Measurements from ENCODE around the gene STRAP. TPM values are rescaled to one million over a fixed set of nuclear protein-coding genes. Genes with fewer than 3 reads are reported as not detected.
"Not testable (repeated sequence)": the region's sequence is repeated elsewhere in the genome, so short reads cannot be mapped to it uniquely, and the experiment has no call there.

Gene STRAP
- total RNA-seq, 1 donor: 69.5 TPM

DNA sequence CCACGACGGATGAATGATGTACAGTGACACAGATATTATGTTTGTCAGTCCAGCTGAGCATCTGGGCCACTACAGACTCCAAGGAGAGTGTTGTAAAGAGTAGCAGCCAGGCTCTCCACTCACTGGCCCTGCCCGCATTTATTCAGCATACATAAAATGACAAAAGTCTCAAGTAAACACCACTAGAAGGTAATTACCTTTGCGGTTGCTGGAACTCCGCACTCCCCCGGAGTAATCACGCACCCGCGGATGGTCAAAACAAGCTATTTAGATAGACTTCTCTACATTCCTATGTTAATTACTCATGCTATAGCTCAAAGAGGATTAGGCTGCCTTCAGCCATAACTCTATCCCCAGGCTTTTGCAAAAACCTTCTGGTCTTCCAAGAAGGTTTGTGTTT is 18.8 kb upstream of the STRAP start:
- TF ChIP-seq, protein P1, sequence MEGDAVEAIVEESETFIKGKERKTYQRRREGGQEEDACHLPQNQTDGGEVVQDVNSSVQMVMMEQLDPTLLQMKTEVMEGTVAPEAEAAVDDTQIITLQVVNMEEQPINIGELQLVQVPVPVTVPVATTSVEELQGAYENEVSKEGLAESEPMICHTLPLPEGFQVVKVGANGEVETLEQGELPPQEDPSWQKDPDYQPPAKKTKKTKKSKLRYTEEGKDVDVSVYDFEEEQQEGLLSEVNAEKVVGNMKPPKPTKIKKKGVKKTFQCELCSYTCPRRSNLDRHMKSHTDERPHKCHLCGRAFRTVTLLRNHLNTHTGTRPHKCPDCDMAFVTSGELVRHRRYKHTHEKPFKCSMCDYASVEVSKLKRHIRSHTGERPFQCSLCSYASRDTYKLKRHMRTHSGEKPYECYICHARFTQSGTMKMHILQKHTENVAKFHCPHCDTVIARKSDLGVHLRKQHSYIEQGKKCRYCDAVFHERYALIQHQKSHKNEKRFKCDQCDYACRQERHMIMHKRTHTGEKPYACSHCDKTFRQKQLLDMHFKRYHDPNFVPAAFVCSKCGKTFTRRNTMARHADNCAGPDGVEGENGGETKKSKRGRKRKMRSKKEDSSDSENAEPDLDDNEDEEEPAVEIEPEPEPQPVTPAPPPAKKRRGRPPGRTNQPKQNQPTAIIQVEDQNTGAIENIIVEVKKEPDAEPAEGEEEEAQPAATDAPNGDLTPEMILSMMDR (IDR thresholded peaks at IDR 0.05; ENCODE audit: extremely low read depth, low read depth, low read length): no peak
- no peak for DNase-seq (ENCODE audit: insufficient read length, low spot score, missing footprints)
- no peaks in the 10 kb centered on the region for H4K20me1 ChIP-seq (ENCODE audit: insufficient read depth, low read length)
- no peak overlapping the region for H3K4me3 ChIP-seq (ENCODE audit: insufficient read depth, low read length)
- no peaks in the 10 kb centered on the region for H3K27me3 ChIP-seq (ENCODE audit: insufficient read depth, low read length)
- H3K9me3 ChIP-seq (ENCODE audit: low read depth, low read length): no peaks in the 10 kb centered on the region
- H3K4me1 ChIP-seq (ENCODE audit: insufficient read depth, low read length): peaks cover 12% of the 10 kb centered on the region
- H2AFZ ChIP-seq (ENCODE audit: low read length): no peak overlapping the region
- no peaks in the 10 kb centered on the region for H3K36me3 ChIP-seq (ENCODE audit: insufficient read depth, low read length)
- no peak overlapping the region for H3K27ac ChIP-seq (ENCODE audit: low read depth, low read length)
- H3K4me2 ChIP-seq (ENCODE audit: insufficient read depth, low read length): no peak overlapping the region
- H3K79me2 ChIP-seq (ENCODE audit: insufficient read depth, low read length): no peaks in the 10 kb centered on the region

GRCh38 chr12:15863984-15864383 is 18.2 kb upstream of the STRAP start:
- H4K20me1 ChIP-seq (ENCODE audit: insufficient read depth, low read length): no peaks in the 10 kb centered on the region
- no peaks in the 10 kb centered on the region for H3K9me3 ChIP-seq (ENCODE audit: low read depth, low read length)
- no peak overlapping the region for H2AFZ ChIP-seq (ENCODE audit: low read length)
- TF ChIP-seq, protein P1 (IDR thresholded peaks at IDR 0.05; ENCODE audit: extremely low read depth, low read depth, low read length): no peak
- no peak overlapping the region for H3K4me3 ChIP-seq (ENCODE audit: insufficient read depth, low read length)
- no peak overlapping the region for H3K27ac ChIP-seq (ENCODE audit: low read depth, low read length)
- no peaks in the 10 kb centered on the region for H3K79me2 ChIP-seq (ENCODE audit: insufficient read depth, low read length)
- no peak for DNase-seq (ENCODE audit: insufficient read length, low spot score, missing footprints)
- H3K27me3 ChIP-seq (ENCODE audit: insufficient read depth, low read length): no peaks in the 10 kb centered on the region
- no peaks in the 10 kb centered on the region for H3K36me3 ChIP-seq (ENCODE audit: insufficient read depth, low read length)
- no peak overlapping the region for H3K4me2 ChIP-seq (ENCODE audit: insufficient read depth, low read length)
- H3K4me1 ChIP-seq (ENCODE audit: insufficient read depth, low read length): peaks cover 9% of the 10 kb centered on the region

- no peaks in the 10 kb centered on the region for H3K79me2 ChIP-seq (ENCODE audit: insufficient read depth, low read length)
- no peak overlapping the region for H3K27ac ChIP-seq (ENCODE audit: low read depth, low read length)
- H4K20me1 ChIP-seq (ENCODE audit: insufficient read depth, low read length): no peaks in the 10 kb centered on the region
- no peaks in the 10 kb centered on the region for H3K4me1 ChIP-seq (ENCODE audit: insufficient read depth, low read length)
- TF ChIP-seq, protein P1 (IDR thresholded peaks at IDR 0.05; ENCODE audit: extremely low read depth, low read depth, low read length): no peak
- no peak overlapping the region for H3K4me2 ChIP-seq (ENCODE audit: insufficient read depth, low read length)
- H3K9me3 ChIP-seq (ENCODE audit: low read depth, low read length): no peaks in the 10 kb centered on the region
- no peak overlapping the region for H2AFZ ChIP-seq (ENCODE audit: low read length)
- no peak for DNase-seq (ENCODE audit: insufficient read length, low spot score, missing footprints)
- H3K36me3 ChIP-seq (ENCODE audit: insufficient read depth, low read length): no peaks in the 10 kb centered on the region
- H3K27me3 ChIP-seq (ENCODE audit: insufficient read depth, low read length): no peaks in the 10 kb centered on the region
- no peak overlapping the region for H3K4me3 ChIP-seq (ENCODE audit: insufficient read depth, low read length)
Measured at GRCh38 chr12:15868186-15868585, 14.0 kb upstream of the STRAP start.

GRCh38 chr12:15873556-15873955 is 8.6 kb upstream of the STRAP start:
- TF ChIP-seq, protein P1 (IDR thresholded peaks at IDR 0.05; ENCODE audit: extremely low read depth, low read depth, low read length): no peak
- DNase-seq (ENCODE audit: insufficient read length, low spot score, missing footprints): no peak
- H3K4me2 ChIP-seq (ENCODE audit: insufficient read depth, low read length): no peak overlapping the region
- H3K4me3 ChIP-seq (ENCODE audit: insufficient read depth, low read length): no peak overlapping the region
- no peaks in the 10 kb centered on the region for H3K79me2 ChIP-seq (ENCODE audit: insufficient read depth, low read length)
- no peak overlapping the region for H2AFZ ChIP-seq (ENCODE audit: low read length)
- H3K36me3 ChIP-seq (ENCODE audit: insufficient read depth, low read length): no peaks in the 10 kb centered on the region
- H3K9me3 ChIP-seq (ENCODE audit: low read depth, low read length): no peaks in the 10 kb centered on the region
- H3K27ac ChIP-seq (ENCODE audit: low read depth, low read length): no peak overlapping the region
- H3K4me1 ChIP-seq (ENCODE audit: insufficient read depth, low read length): no peaks in the 10 kb centered on the region
- no peaks in the 10 kb centered on the region for H3K27me3 ChIP-seq (ENCODE audit: insufficient read depth, low read length)
- H4K20me1 ChIP-seq (ENCODE audit: insufficient read depth, low read length): no peaks in the 10 kb centered on the region

DNA sequence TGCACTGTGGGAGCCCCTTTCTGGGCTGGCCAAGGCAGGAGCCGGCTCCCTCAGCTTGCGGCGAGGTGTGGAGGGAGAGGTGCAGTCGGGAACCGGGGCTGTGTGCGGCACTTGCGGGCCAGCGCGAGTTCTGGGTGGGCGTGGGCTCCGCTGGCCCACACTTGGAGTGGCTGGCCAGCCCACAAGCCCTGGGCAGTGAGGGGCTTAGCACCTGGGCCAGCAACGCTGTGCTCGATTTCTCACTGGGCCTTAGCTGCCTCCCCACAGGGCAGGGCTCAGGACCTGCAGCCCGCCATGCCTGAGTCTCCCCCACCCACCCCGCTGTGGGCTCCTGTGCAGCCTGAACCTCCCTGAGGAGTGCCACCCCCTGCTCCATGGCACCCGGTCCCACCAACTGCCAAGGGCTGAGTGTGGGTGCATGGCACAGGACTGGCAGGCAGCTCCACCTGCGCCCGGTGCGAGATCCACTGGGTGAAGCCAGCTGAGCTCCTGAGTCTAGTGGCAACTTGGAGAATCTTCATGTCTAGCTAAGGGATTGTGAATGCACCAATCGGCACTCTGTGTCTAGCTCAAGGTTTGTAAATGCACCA is 7.5 kb upstream of the STRAP start:
- not testable (repeated sequence) for H3K36me3 ChIP-seq (ENCODE audit: insufficient read depth, low read length); H3K27me3 ChIP-seq (ENCODE audit: insufficient read depth, low read length); H3K4me3 ChIP-seq (ENCODE audit: insufficient read depth, low read length); H3K4me1 ChIP-seq (ENCODE audit: insufficient read depth, low read length); H2AFZ ChIP-seq (ENCODE audit: low read length); H4K20me1 ChIP-seq (ENCODE audit: insufficient read depth, low read length); DNase-seq (ENCODE audit: insufficient read length, low spot score, missing footprints); H3K4me2 ChIP-seq (ENCODE audit: insufficient read depth, low read length); H3K79me2 ChIP-seq (ENCODE audit: insufficient read depth, low read length); H3K9me3 ChIP-seq (ENCODE audit: low read depth, low read length); H3K27ac ChIP-seq (ENCODE audit: low read depth, low read length)
